Myocyte (in vitro differentiated cells): ENCODE data around the gene CDH6. TPM values are rescaled to one million over a fixed set of nuclear protein-coding genes. Genes with fewer than 3 reads are reported as not detected.

ENCODE experiments used
- DNase-seq: peaks from one replicate; pipeline ENCODE4 v3.0.0-alpha.2; 2012; ENCODE audit warnings: low read depth
- polyA plus RNA-seq: library from polyadenylated mRNA; unstranded; fragments of >200 nt; gene quantifications from one replicate; pipeline ENCODE4 v1.2.1, GENCODE V29; 2012; ENCODE audit warnings: missing spikeins
- total RNA-seq: library from RNA; depleted of rRNA; stranded (reverse); fragments of >200 nt; gene quantifications from 2 replicates; pipeline ENCODE4 v1.2.3, GENCODE V29; 2014

Gene CDH6
- not detected in 2 replicates for total RNA-seq
- not detected for polyA plus RNA-seq

GRCh38 chr5:31193591-31194467 is at the start of gene CDH6:
Gene CDH6, plus strand, starts transcription at chr5:31193686. Its CDS starts 73,788 bp downstream, at chr5:31267474.
- DNase-seq, result no peak

- no peak for DNase-seq
These were observed 49.1 kb upstream of the CDH6 start for GRCh38 chr5:31144364-31144763.

GRCh38 chr5:31148959-31149475 is 44.5 kb upstream of the CDH6 start:
- DNase-seq, result no peak

GRCh38 chr5:31153521-31153920 is 40.0 kb upstream of the CDH6 start:
- DNase-seq, result no peak

- DNase-seq, result no peak
These were observed 36.8 kb upstream of the CDH6 start for GRCh38 chr5:31156631-31157160.

GRCh38 chr5:31157720-31158119 is 35.8 kb upstream of the CDH6 start:
- DNase-seq, result no peak

GRCh38 chr5:31158686-31159085 is 34.8 kb upstream of the CDH6 start:
- DNase-seq, result no peak

- no peak for DNase-seq
These were observed 31.7 kb upstream of the CDH6 start for GRCh38 chr5:31161781-31162181.

- DNase-seq, result no peak
These were observed 27.8 kb upstream of the CDH6 start for GRCh38 chr5:31165729-31166128.

GRCh38 chr5:31169379-31169778 is 24.1 kb upstream of the CDH6 start:
- DNase-seq, result no peak

GRCh38 chr5:31172881-31173280 is 20.6 kb upstream of the CDH6 start:
- DNase-seq, result no peak

GRCh38 chr5:31173614-31174013 is 19.9 kb upstream of the CDH6 start:
- DNase-seq, result no peak

- no peak for DNase-seq
These were observed 12.0 kb upstream of the CDH6 start for GRCh38 chr5:31181376-31181987.

GRCh38 chr5:31182136-31182535 is 11.3 kb upstream of the CDH6 start:
- no peak for DNase-seq

GRCh38 chr5:31185951-31186350 is 7.5 kb upstream of the CDH6 start:
- DNase-seq, result no peak

GRCh38 chr5:31186672-31187267 is 6.7 kb upstream of the CDH6 start:
- DNase-seq, result peak; percentile 54

- DNase-seq, result no peak
These were observed 5.9 kb upstream of the CDH6 start for GRCh38 chr5:31187591-31187990.

- no peak for DNase-seq
These were observed 1.0 kb upstream of the CDH6 start for GRCh38 chr5:31192442-31192841.

- DNase-seq, result no peak
These were observed 370 bp upstream of the CDH6 start for GRCh38 chr5:31193116-31193515.

GRCh38 chr5:31194468-31194813 is 955 bp downstream of the CDH6 start:
- DNase-seq, result no peak

- no peak for DNase-seq
These were observed 1.5 kb downstream of the CDH6 start for GRCh38 chr5:31194892-31195555.
